LNCaP clone FGC (cell line): Measurements from ENCODE around the gene CCR2.

Source experiments
- DNase-seq: peaks from one replicate; pipeline ENCODE4 v3.0.0-alpha.2; 2011; ENCODE audit warnings: low read depth
- H3K4me3 ChIP-seq: 2 replicates; pipeline ENCODE4 v1.5.1; 2011; ENCODE audit warnings: mild to moderate bottlenecking, low read depth, low read length, control low read depth
- CTCF ChIP-seq: IDR thresholded peaks from 2 replicates; pipeline ENCODE4 v1.5.1; 2012; ENCODE audit warnings: mild to moderate bottlenecking; ENCODE audit not compliant: control insufficient read depth, insufficient read depth; ENCODE audit errors: extremely low read depth

CCR2 gene

GRCh38 chr3:46369151-46369550, 15.2 kb downstream of the CCR2 start:
- no peak for TF ChIP-seq CTCF
- no peak overlapping the region for H3K4me3 ChIP-seq
- no peak for DNase-seq

- H3K4me3 ChIP-seq: no peak overlapping the region
- no peak for TF ChIP-seq CTCF
- DNase-seq: no peak
These were observed 15.8 kb downstream of the CCR2 start for GRCh38 chr3:46369675-46370132.

GRCh38 chr3:46370839-46371518, 17.1 kb downstream of the CCR2 start, which contains the start of gene CCR5:
CCR5 (plus strand) TSS chr3:46370946; CDS start chr3:46372903, 1,957 bp downstream.
- DNase-seq: no peak
- TF ChIP-seq CTCF: no peak
- H3K4me3 ChIP-seq: no peak within 1 kb of the TSS

- TF ChIP-seq CTCF: no peak
- H3K4me3 ChIP-seq: no peak overlapping the region
- no peak for DNase-seq
These were observed 17.8 kb downstream of the CCR2 start for GRCh38 chr3:46371519-46372340.

- TF ChIP-seq CTCF: peak; percentile 84
- no peak for DNase-seq
- no peak overlapping the region for H3K4me3 ChIP-seq
These were observed 18.8 kb downstream of the CCR2 start for GRCh38 chr3:46372492-46373359.

GRCh38 chr3:46374755-46375154, 20.8 kb downstream of the CCR2 start:
- TF ChIP-seq CTCF: no peak
- DNase-seq: no peak
- H3K4me3 ChIP-seq: no peak overlapping the region
